Glutamatergic neuron (in vitro differentiated cells): ENCODE measurements around the gene STX16. TPM values are rescaled to one million over a fixed set of nuclear protein-coding genes. Genes with fewer than 3 reads are reported as not detected.

Experiments
- DNase-seq: peaks from one replicate; pipeline ENCODE4 v3.0.0; 2022
- H3K27ac Mint-ChIP-seq: one replicate; pipeline ENCODE4 v1.8.0; 2020; ENCODE audit warnings: mild to moderate bottlenecking, mixed read lengths, inconsistent platforms; ENCODE audit not compliant: unreplicated experiment
- H3K27me3 Mint-ChIP-seq: one replicate; pipeline ENCODE4 v1.8.0; 2020; ENCODE audit warnings: mild to moderate bottlenecking, moderate library complexity, mixed read lengths, inconsistent platforms; ENCODE audit not compliant: unreplicated experiment
- H3K36me3 Mint-ChIP-seq: one replicate; pipeline ENCODE4 v1.8.0; 2020; ENCODE audit warnings: mild to moderate bottlenecking, mixed read lengths, inconsistent platforms; ENCODE audit not compliant: unreplicated experiment
- H3K4me1 Mint-ChIP-seq: one replicate; pipeline ENCODE4 v1.8.0; 2020; ENCODE audit warnings: mild to moderate bottlenecking, low read depth, mixed read lengths, inconsistent platforms; ENCODE audit not compliant: unreplicated experiment
- H3K4me3 Mint-ChIP-seq: one replicate; pipeline ENCODE4 v1.8.0; 2020; ENCODE audit warnings: mild to moderate bottlenecking, mixed read lengths, inconsistent platforms; ENCODE audit not compliant: unreplicated experiment
- H3K9me3 Mint-ChIP-seq: one replicate; pipeline ENCODE4 v1.8.0; 2020; ENCODE audit warnings: mild to moderate bottlenecking, moderate library complexity, mixed read lengths, inconsistent platforms; ENCODE audit not compliant: unreplicated experiment
- total RNA-seq: library from RNA; stranded (reverse); fragmentation: NEBNext Ultra II Directional; extraction: Animal tissue kit (Norgen Biotek cat#: 25700); gene quantifications from one replicate; pipeline ENCODE4 v1.2.1, GENCODE V29; 2021; ENCODE audit not compliant: unreplicated experiment
- TF ChIP-seq, protein P1 (sequence below): fragments of 200-600 bp; sonication (generic); IDR thresholded peaks from one replicate; pipeline ENCODE4 v1.5.0; 2021; ENCODE audit not compliant: partially characterized antibody, unreplicated experiment

STX16 gene
- total RNA-seq, 1 donor from 2014 or later, result 71.2 TPM

DNA sequence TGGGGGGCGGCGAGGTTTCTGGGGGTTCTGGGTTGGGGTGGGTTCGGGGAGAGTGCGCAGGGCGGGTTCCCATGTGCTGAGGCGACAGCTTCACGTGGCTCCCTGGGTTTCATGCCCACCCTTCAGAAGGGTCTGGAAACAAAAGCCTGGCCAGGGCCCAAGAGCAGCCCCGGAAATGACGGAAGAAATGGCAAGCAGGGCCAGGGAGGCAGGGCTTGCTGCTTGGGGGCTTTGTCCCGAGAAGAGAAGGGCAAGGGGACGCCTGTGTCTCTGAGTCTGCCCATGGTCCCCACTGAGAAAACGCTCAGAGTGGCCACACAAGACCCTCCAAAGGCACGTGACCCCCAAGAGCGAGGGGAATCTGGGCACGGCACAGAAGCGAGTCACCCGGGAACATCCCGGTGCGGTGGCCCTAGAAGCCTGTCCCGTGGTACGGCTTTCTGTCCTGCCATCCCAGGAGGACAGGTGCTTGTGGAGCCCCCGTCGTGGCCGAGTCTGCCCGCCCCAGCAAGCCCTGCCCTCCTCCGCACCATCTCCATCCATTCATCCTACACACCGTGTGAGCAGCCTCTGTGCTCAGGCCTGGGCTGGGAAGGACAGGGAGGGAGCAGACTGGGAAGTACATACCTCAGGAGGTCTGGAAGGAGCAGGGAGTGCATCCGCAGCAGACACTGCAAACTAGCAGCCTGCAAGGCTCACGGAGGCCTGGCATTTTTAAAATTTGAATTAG, 50.5 kb downstream of the STX16 start:
- no peak overlapping the region for H3K27ac Mint-ChIP-seq

DNA sequence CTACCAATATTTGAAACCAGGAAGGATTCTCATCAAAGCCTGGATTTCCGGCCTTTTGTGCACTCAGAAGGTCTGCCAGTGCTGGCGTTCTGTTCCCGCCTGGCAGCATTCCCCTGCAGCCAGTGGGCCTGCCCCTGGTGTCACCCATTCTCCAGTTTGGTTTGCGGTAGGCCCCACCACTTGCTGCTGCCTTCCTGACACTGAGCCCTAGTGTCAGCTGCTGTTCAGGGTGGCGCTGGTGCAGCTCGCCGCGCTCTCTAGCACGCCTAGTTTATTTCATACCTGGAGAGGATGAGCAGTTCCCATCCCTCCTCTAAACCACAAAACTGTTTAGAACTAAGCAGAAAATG, 51.1 kb downstream of the STX16 start:
- H3K27ac Mint-ChIP-seq, result no peak overlapping the region

More for the DNA sequence above, 50.5 kb downstream of the STX16 start:
- DNase-seq, result no peak
- H3K4me1 Mint-ChIP-seq, result peaks cover 8% of the 10 kb centered on the region
- TF ChIP-seq, protein P1, sequence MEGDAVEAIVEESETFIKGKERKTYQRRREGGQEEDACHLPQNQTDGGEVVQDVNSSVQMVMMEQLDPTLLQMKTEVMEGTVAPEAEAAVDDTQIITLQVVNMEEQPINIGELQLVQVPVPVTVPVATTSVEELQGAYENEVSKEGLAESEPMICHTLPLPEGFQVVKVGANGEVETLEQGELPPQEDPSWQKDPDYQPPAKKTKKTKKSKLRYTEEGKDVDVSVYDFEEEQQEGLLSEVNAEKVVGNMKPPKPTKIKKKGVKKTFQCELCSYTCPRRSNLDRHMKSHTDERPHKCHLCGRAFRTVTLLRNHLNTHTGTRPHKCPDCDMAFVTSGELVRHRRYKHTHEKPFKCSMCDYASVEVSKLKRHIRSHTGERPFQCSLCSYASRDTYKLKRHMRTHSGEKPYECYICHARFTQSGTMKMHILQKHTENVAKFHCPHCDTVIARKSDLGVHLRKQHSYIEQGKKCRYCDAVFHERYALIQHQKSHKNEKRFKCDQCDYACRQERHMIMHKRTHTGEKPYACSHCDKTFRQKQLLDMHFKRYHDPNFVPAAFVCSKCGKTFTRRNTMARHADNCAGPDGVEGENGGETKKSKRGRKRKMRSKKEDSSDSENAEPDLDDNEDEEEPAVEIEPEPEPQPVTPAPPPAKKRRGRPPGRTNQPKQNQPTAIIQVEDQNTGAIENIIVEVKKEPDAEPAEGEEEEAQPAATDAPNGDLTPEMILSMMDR, result no peak
- peaks cover 27% of the 10 kb centered on the region for H3K36me3 Mint-ChIP-seq
- peaks cover 7% of the 10 kb centered on the region for H3K27me3 Mint-ChIP-seq
- H3K9me3 Mint-ChIP-seq, result peaks cover 3% of the 10 kb centered on the region
- H3K4me3 Mint-ChIP-seq, result no peak overlapping the region

DNA sequence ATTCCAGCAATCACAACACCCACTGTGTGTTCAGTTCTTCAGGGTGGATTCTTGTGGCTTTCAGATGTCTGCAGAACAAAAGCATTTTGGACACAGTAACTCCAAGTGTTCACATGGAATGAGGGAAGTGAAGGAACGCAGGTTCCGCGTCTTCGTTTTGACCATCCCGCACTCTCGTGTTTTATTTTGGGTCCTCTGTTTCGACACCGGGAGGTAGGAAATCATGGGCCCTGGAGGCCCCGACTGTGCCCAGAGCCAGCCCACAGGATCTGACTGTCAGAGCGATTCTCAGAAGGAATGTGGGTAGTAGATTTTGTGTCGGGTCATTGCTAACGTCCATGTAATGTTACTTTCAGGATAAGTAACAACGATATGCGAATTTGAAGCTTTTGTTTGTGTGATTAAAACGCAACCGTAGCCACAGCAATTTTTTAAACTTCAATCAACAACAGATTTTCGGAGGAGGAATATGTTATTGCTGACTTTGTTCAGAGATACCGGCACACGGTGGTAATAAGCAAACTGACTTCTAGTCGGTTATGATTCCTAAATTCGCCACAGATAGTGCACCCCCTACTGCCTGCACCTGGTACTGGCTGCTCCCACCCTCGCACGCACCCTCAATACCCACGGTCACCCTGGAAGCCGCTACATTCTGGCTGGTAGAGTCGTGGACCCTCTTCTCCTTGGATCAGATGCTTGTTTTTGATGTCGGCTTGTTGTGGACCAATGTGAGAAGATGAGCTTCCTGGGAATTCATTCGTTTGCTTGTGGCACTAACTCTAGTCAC, 52.0 kb downstream of the STX16 start:
- Mint-ChIP-seq H3K27ac (no peak overlapping the region), H3K9me3 (peaks cover 1% of the 10 kb centered on the region), H3K36me3 (peaks cover 27% of the 10 kb centered on the region), H3K4me1 (peaks cover 4% of the 10 kb centered on the region), H3K4me3 (no peak overlapping the region), H3K27me3 (peaks cover 7% of the 10 kb centered on the region)
- no peak for DNase-seq
- TF ChIP-seq, protein P1, result peak; percentile 37

More for the DNA sequence above, 51.1 kb downstream of the STX16 start:
- Mint-ChIP-seq H3K9me3 (peaks cover 2% of the 10 kb centered on the region), H3K4me3 (no peak overlapping the region), H3K36me3 (peaks cover 27% of the 10 kb centered on the region), H3K4me1 (peaks cover 8% of the 10 kb centered on the region), H3K27me3 (peaks cover 7% of the 10 kb centered on the region)
- no peak for DNase-seq
- TF ChIP-seq, protein P1, result no peak

DNA sequence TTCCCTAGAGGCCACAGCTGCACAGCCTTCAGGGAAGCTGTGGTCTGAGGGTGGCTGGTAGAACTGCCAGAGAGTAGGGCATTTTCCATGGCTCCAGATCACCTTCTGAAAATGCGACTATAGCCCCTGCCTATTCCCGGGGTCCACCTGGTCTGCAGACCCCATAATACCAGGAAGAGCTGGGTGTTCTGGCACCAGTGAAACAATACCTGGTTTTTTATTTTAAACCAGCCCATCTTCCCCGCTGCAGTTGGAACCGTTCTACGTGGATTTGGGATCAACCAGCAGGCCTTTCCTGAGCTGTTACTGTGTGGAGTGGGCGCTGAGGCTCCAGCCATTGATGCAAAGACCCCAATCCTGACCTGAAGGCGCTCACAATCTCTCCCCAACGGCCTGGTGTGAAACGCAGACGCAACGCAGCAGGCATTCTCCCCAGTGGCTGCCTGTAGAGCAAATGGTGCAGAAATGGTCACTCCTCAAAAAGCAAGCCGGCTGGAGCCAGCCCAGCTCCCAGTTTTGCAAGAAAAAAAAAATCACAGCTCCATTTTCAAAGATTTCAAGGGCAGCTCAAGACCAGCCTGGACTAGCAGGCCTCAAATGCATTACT, 52.8 kb downstream of the STX16 start:
- TF ChIP-seq, protein P1, result no peak
- Mint-ChIP-seq H3K27ac (no peak overlapping the region), H3K9me3 (no peaks in the 10 kb centered on the region), H3K4me1 (peaks cover 3% of the 10 kb centered on the region), H3K27me3 (peaks cover 6% of the 10 kb centered on the region), H3K36me3 (peaks cover 27% of the 10 kb centered on the region), H3K4me3 (no peak overlapping the region)
- no peak for DNase-seq
